ENCODE data around the gene AQP1. TPM values are rescaled to one million over a fixed set of nuclear protein-coding genes. Genes with fewer than 3 reads are reported as not detected.

Gene AQP1
- total and polyA plus RNA-seq, 10 of the 15 experiments (the other 5 are each of a cell fraction or from before 2014, with no cell fraction given), result 0.03 to 0.64 TPM; not detected in 8

DNA sequence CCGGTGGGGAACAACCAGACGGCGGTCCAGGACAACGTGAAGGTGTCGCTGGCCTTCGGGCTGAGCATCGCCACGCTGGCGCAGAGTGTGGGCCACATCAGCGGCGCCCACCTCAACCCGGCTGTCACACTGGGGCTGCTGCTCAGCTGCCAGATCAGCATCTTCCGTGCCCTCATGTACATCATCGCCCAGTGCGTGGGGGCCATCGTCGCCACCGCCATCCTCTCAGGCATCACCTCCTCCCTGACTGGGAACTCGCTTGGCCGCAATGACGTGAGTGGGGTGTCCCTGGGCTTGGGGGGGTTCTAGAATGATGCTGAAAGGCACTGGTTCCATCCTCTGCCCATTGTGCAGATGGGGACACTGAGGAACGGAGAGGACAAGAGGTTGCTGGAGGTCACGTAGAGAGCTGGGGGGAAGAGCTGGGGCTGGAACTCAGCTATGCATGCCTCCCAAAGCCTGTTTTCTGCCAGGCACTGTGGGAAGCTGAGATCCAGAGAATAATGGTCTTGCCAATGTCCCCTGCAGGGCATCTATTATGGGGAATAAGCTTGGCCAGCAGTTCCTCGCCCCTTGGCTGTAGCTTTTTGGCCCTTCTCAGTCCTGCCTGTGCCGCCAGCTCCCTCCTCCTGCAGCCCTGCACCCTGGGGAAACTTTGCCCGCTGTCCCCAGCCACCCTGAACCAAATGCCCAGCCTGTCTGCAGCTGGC, 523 bp downstream of the AQP1 start:
- no peaks in the 10 kb centered on the region for H3K27me3 ChIP-seq (replicated peaks in 1 of 2; ENCODE audit: control insufficient read depth in 2 of 2, insufficient read depth in 2 of 2, low read length in 1 of 2)
- no peaks in the 10 kb centered on the region for H3K9me3 ChIP-seq (replicated peaks; ENCODE audit: control insufficient read depth, insufficient read depth, low read length)
- FAIRE-seq (no peak), DNase-seq (ENCODE audit: low read depth, low spot score) (no peak), ATAC-seq (no peak)
- POLR2A ChIA-PET, result no interaction called here
- SMC1A ChIA-PET (ENCODE audit: uncharacterized antibody, unreplicated experiment), result no interaction called here
- H3K27ac ChIP-seq (ENCODE audit: control insufficient read depth, insufficient read depth), result no peak overlapping the region
- intact Hi-C loops (cut with micrococcal nuclease; ENCODE audit: unreplicated experiment) (no loop called here), in situ Hi-C loops (cut with MboI) (no loop called here)
- H3K36me3 ChIP-seq (ENCODE audit: control insufficient read depth in 2 of 2, insufficient read depth in 2 of 2, low read length in 1 of 2), result no peaks in the 10 kb centered on the region
- no peak overlapping the region for H2AFZ ChIP-seq (ENCODE audit: control insufficient read depth, low read depth, low read length)
- no peaks in the 10 kb centered on the region for H3K79me2 ChIP-seq (ENCODE audit: control insufficient read depth, insufficient read depth, low read length)
- H3K9ac ChIP-seq (ENCODE audit: control insufficient read depth, insufficient read depth, low read length), result no peak overlapping the region
- H4K20me1 ChIP-seq (ENCODE audit: control insufficient read depth, insufficient read depth), result no peaks in the 10 kb centered on the region
- RAD21 ChIA-PET (ENCODE audit: unreplicated experiment), result no interaction called here
- CTCF ChIA-PET, result no interaction called here
- no peak overlapping the region for H3K4me3 ChIP-seq
- no TSS peak for BruUV-seq (replicated peaks)
- 62% methylated on average over 25 of the region's 26 CpGs for WGBS (ENCODE audit: insufficient coverage, insufficient replicate concordance, low lambda C conversion rate, missing lambda C conversion rate)
- no peak overlapping the region for H3K4me2 ChIP-seq (ENCODE audit: control insufficient read depth, insufficient read depth)
- no peaks in the 10 kb centered on the region for H3K4me1 ChIP-seq (ENCODE audit: control insufficient read depth, insufficient read depth, low read length)
- TF ChIP-seq CREB1 (IDR thresholded peaks at IDR 0.05; ENCODE audit: low read depth) (no peak), POLR2AphosphoS2 (IDR thresholded peaks at IDR 0.05; ENCODE audit: low read depth, low read length) (no peak), MYB (IDR thresholded peaks at IDR 0.05; ENCODE audit: borderline replicate concordance, low read depth, low read length) (no peak), ZBED1 (IDR thresholded peaks at IDR 0.05; ENCODE audit: borderline replicate concordance) (no peak), ZNF622 (IDR thresholded peaks at IDR 0.05) (no peak), RB1 (IDR thresholded peaks at IDR 0.05; ENCODE audit: borderline replicate concordance) (no peak)
- TF ChIP-seq, protein P1, sequence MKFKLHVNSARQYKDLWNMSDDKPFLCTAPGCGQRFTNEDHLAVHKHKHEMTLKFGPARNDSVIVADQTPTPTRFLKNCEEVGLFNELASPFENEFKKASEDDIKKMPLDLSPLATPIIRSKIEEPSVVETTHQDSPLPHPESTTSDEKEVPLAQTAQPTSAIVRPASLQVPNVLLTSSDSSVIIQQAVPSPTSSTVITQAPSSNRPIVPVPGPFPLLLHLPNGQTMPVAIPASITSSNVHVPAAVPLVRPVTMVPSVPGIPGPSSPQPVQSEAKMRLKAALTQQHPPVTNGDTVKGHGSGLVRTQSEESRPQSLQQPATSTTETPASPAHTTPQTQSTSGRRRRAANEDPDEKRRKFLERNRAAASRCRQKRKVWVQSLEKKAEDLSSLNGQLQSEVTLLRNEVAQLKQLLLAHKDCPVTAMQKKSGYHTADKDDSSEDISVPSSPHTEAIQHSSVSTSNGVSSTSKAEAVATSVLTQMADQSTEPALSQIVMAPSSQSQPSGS (IDR thresholded peaks at IDR 0.05; ENCODE audit: low read length), result no peak
- TF ChIP-seq, protein P2, sequence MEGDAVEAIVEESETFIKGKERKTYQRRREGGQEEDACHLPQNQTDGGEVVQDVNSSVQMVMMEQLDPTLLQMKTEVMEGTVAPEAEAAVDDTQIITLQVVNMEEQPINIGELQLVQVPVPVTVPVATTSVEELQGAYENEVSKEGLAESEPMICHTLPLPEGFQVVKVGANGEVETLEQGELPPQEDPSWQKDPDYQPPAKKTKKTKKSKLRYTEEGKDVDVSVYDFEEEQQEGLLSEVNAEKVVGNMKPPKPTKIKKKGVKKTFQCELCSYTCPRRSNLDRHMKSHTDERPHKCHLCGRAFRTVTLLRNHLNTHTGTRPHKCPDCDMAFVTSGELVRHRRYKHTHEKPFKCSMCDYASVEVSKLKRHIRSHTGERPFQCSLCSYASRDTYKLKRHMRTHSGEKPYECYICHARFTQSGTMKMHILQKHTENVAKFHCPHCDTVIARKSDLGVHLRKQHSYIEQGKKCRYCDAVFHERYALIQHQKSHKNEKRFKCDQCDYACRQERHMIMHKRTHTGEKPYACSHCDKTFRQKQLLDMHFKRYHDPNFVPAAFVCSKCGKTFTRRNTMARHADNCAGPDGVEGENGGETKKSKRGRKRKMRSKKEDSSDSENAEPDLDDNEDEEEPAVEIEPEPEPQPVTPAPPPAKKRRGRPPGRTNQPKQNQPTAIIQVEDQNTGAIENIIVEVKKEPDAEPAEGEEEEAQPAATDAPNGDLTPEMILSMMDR (IDR thresholded peaks at IDR 0.05 in 2 of 3, conservative IDR thresholded peaks at IDR 0.05 in 1 of 3; ENCODE audit: control insufficient read depth in 2 of 3, extremely low read depth in 1 of 3, insufficient read depth in 1 of 3, low read depth in 3 of 3, low read length in 3 of 3), result no peak
- TF ChIP-seq, protein P3, sequence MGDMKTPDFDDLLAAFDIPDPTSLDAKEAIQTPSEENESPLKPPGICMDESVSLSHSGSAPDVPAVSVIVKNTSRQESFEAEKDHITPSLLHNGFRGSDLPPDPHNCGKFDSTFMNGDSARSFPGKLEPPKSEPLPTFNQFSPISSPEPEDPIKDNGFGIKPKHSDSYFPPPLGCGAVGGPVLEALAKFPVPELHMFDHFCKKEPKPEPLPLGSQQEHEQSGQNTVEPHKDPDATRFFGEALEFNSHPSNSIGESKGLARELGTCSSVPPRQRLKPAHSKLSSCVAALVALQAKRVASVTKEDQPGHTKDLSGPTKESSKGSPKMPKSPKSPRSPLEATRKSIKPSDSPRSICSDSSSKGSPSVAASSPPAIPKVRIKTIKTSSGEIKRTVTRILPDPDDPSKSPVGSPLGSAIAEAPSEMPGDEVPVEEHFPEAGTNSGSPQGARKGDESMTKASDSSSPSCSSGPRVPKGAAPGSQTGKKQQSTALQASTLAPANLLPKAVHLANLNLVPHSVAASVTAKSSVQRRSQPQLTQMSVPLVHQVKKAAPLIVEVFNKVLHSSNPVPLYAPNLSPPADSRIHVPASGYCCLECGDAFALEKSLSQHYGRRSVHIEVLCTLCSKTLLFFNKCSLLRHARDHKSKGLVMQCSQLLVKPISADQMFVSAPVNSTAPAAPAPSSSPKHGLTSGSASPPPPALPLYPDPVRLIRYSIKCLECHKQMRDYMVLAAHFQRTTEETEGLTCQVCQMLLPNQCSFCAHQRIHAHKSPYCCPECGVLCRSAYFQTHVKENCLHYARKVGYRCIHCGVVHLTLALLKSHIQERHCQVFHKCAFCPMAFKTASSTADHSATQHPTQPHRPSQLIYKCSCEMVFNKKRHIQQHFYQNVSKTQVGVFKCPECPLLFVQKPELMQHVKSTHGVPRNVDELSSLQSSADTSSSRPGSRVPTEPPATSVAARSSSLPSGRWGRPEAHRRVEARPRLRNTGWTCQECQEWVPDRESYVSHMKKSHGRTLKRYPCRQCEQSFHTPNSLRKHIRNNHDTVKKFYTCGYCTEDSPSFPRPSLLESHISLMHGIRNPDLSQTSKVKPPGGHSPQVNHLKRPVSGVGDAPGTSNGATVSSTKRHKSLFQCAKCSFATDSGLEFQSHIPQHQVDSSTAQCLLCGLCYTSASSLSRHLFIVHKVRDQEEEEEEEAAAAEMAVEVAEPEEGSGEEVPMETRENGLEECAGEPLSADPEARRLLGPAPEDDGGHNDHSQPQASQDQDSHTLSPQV (IDR thresholded peaks at IDR 0.05), result no peak
- TF ChIP-seq, protein P4, sequence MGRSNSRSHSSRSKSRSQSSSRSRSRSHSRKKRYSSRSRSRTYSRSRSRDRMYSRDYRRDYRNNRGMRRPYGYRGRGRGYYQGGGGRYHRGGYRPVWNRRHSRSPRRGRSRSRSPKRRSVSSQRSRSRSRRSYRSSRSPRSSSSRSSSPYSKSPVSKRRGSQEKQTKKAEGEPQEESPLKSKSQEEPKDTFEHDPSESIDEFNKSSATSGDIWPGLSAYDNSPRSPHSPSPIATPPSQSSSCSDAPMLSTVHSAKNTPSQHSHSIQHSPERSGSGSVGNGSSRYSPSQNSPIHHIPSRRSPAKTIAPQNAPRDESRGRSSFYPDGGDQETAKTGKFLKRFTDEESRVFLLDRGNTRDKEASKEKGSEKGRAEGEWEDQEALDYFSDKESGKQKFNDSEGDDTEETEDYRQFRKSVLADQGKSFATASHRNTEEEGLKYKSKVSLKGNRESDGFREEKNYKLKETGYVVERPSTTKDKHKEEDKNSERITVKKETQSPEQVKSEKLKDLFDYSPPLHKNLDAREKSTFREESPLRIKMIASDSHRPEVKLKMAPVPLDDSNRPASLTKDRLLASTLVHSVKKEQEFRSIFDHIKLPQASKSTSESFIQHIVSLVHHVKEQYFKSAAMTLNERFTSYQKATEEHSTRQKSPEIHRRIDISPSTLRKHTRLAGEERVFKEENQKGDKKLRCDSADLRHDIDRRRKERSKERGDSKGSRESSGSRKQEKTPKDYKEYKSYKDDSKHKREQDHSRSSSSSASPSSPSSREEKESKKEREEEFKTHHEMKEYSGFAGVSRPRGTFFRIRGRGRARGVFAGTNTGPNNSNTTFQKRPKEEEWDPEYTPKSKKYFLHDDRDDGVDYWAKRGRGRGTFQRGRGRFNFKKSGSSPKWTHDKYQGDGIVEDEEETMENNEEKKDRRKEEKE (IDR thresholded peaks at IDR 0.05), result no peak
- TF ChIP-seq, protein P5, sequence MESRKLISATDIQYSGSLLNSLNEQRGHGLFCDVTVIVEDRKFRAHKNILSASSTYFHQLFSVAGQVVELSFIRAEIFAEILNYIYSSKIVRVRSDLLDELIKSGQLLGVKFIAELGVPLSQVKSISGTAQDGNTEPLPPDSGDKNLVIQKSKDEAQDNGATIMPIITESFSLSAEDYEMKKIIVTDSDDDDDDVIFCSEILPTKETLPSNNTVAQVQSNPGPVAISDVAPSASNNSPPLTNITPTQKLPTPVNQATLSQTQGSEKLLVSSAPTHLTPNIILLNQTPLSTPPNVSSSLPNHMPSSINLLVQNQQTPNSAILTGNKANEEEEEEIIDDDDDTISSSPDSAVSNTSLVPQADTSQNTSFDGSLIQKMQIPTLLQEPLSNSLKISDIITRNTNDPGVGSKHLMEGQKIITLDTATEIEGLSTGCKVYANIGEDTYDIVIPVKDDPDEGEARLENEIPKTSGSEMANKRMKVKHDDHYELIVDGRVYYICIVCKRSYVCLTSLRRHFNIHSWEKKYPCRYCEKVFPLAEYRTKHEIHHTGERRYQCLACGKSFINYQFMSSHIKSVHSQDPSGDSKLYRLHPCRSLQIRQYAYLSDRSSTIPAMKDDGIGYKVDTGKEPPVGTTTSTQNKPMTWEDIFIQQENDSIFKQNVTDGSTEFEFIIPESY (IDR thresholded peaks at IDR 0.05), result no peak
